D721Med (cell line): ENCODE measurements around the gene MKKS.

ENCODE experiments used
- DNase-seq: peaks from one replicate; pipeline ENCODE4 v3.0.0; 2011; ENCODE audit warnings: low spot score; ENCODE audit not compliant: insufficient read length
- FAIRE-seq: peaks from 2 replicates; lab custom pipeline; 2011; peaks lifted over from hg19 to GRCh38; lab: Jason Lieb, UNC
- TF ChIP-seq, protein P1 (sequence below): IDR thresholded peaks from 2 replicates; pipeline ENCODE4 v1.5.1; 2012; ENCODE audit warnings: mild to moderate bottlenecking, control low read depth; ENCODE audit not compliant: insufficient read depth; ENCODE audit errors: missing control alignments

MKKS gene

DNA sequence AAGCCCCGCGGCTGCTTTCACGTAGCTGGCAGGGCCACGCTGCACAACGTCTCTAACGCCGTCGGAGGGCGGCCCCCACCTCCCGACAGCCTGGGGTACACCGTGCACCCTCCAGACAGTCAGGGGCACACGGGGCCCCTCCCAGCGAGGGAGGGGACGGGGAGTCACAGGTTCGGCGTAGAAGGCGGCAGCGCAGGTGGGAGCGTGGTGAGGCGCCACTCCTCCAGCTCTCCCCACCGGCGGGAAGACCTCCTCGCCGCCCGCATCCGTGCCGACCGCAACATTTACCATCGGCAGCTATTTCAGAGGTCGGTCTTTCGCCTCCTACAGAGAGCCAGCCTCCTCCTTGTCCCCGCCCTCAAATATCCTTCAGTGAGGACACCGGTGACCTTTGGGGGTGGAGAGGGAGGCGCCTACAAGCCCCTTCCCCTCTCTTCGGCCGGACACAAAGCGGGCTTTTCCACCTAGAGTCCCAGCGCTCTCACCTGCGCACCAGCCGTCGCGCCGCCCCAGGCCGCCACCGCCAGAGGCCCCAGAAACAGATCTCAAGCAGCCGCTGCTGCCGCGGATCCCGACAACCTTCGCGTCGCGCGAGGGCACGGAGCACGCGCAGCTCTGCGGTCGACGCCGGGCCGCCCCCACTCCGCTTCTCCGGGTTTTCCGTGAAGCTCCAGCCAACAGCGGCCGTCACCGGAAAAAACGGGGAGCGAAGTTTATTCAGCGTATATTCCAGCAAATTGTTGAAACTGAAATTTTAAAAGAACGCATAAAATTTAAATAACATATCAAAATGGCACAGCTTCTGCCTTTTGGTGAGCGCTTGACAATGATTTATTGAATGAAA, at the start of gene MKKS:
MKKS (minus strand) TSS at position 600 of the 844 bp plus-strand sequence. CDS start 20,708 bp downstream, outside the sequence.
- DNase-seq (no peak), FAIRE-seq (no peak)
- TF ChIP-seq, protein P1, sequence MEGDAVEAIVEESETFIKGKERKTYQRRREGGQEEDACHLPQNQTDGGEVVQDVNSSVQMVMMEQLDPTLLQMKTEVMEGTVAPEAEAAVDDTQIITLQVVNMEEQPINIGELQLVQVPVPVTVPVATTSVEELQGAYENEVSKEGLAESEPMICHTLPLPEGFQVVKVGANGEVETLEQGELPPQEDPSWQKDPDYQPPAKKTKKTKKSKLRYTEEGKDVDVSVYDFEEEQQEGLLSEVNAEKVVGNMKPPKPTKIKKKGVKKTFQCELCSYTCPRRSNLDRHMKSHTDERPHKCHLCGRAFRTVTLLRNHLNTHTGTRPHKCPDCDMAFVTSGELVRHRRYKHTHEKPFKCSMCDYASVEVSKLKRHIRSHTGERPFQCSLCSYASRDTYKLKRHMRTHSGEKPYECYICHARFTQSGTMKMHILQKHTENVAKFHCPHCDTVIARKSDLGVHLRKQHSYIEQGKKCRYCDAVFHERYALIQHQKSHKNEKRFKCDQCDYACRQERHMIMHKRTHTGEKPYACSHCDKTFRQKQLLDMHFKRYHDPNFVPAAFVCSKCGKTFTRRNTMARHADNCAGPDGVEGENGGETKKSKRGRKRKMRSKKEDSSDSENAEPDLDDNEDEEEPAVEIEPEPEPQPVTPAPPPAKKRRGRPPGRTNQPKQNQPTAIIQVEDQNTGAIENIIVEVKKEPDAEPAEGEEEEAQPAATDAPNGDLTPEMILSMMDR, result no peak

DNA sequence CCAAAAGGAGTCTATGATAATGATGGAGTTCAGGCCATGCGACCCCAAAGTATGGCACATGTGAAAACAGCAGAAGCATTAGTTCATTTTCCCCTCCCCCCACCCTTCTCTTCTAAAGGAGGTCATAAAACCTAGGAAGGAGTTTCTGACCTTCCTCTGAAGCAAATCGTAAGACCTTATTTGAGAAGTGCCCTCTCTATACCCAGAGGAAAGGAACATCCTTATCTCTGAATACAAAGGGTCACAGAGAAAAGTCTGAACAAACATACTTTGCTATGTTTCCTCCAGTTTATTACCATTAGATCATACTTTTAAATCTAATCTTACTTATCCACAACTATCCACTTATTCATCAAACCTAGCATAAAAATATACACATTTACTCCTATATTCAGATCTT, 49.7 kb upstream of the MKKS start:
- TF ChIP-seq, protein P1, result no peak
- no peak for DNase-seq
- FAIRE-seq, result no peak

DNA sequence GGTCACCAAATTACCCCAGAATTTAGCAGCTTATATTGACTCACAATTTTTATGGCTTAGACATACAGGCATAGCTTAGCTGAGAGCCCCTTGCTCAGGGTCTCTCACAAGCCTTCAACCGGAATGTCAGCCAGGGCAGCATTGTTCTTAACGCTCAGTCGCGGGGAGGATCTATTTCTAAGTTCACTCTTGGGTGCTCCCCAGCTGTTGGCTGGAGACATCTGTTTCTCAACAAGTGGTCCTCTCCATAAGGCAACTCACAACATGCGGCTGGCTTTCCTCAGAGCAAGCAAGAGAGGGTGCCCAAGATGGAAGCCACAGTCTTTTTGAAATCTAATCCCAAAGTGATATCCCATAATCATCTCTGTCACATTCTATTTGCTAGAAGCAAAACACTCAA, 47.7 kb upstream of the MKKS start:
- FAIRE-seq (no peak), DNase-seq (no peak)
- TF ChIP-seq, protein P1, result no peak

DNA sequence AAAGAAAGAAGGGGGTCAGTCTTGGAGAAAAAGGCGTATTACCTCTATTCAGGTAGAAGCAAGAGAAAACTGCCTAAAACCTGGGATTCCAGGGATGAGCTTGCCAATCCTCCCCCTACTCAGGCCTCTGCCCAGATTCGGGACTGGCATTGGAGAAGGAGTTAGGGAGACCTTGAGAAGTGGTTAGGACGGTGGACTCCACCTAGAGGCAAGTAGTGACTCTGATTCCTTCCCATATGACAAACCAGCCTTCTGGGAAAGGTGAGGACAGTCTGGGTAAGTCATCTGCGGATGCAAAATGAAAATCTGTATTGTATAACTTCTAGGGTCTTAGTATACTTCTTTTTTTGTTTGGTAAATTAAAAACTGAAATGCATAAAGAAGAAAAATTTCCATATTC, 44.9 kb upstream of the MKKS start:
- FAIRE-seq (no peak), DNase-seq (no peak)
- TF ChIP-seq, protein P1, result no peak

DNA sequence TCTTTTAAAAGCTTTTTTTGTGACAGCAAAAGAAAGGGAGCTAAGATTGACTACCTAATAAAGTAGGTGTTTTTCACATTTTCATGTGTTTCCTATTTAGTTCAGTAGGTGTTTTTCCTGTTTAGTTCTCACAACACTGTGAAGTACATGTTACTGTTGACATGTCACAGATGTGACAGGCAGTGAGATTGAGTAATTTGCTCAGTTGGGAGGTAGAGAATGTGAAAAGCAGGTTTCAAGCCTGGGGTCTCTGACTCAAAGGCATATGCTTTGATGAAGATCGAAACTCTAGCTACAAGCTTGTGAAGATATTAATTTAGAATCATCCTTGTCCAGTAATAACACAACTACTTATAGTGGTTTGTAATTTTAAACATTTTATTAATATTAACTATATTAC, 44.2 kb upstream of the MKKS start:
- no peak for DNase-seq
- FAIRE-seq, result no peak
- TF ChIP-seq, protein P1, result no peak

GRCh38 chr20:10476319-10476724, 42.3 kb upstream of the MKKS start:
- TF ChIP-seq, protein P1, result no peak
- DNase-seq (no peak), FAIRE-seq (no peak)

DNA sequence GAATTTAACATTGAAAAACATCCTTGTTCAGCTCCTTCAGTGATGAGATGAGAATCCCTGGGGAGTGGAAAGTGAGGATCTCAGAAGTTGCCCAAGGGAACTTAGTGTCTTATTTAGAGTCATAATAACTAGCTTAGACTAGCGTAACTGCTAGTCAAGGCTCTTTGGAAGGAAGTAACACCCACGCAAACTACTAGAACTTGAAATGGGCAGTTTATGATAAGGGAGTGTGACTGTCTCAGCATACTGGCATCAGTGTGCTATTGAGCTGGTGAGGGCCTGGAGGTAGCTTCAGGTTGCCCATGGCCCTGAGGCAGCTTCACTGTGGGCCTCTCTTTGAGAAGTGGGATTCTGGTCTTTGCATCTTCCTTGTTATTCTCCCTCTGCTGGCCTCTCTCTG, 41.2 kb upstream of the MKKS start:
- FAIRE-seq (no peak), DNase-seq (no peak)
- TF ChIP-seq, protein P1, result no peak
